ENCODE data around the gene GPS1. TPM values are rescaled to one million over a fixed set of nuclear protein-coding genes. Genes with fewer than 3 reads are reported as not detected.

Gene GPS1
- total RNA-seq, 1 experiment from 2014 or later, result 181 TPM

DNA sequence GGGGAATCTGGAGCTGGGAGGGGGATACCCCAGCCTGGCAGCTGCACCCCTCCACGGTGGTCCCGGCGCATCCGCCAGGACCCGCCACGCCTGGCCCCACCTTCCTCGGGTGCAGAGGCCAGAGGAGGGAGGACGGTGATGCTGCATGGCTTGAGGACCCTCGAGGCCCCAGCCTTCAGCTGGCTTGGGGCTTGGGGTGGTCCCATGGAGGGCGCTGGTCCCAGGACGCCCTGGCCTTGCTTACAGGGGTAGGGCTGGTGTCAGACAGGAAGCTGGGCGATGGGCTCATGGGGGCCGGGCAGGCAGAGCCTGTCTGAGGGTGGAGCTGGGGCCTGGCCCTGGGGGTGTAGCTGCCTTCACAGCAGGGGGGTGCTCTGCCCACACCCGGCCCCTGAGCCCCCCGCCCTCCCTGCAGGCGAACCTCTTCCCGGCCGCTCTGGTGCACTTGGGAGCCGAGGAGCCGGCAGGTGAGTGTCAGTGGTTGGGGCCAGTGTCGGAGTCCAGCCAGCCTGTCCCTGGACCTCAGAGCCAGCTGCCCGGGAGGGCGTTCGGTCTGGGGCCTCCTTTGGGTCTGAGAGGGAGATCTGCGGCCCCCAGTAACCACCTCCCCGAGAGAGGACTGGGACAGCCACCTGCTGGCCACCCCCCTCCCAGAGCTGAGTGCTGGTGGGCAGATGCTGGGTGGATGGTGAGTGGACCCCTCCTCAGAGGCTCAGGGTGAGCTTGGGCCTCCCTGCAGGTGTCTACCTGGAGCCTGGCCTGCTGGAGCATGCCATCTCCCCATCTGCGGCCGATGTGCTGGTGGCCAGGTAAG, 35.4 kb upstream of the GPS1 start (continued):
- no peak for TF ChIP-seq ELF4 (CRISPR knock-in tag; IDR thresholded peaks at IDR 0.05; ENCODE audit: low read depth)
- no peak for TF ChIP-seq EMX1 (CRISPR knock-in tag; IDR thresholded peaks at IDR 0.05)
- TF ChIP-seq ATF1 (CRISPR knock-in tag; IDR thresholded peaks at IDR 0.05), result no peak
- no peak for TF ChIP-seq ZNF263 (CRISPR knock-in tag; IDR thresholded peaks at IDR 0.05; ENCODE audit: low read depth)
- no peak for TF ChIP-seq ZNF671 (CRISPR knock-in tag; IDR thresholded peaks at IDR 0.05)
- no peak for TF ChIP-seq CBFB (CRISPR knock-in tag; IDR thresholded peaks at IDR 0.05; ENCODE audit: low read depth)
- no peak for TF ChIP-seq ARID4B (CRISPR knock-in tag; IDR thresholded peaks at IDR 0.05; ENCODE audit: borderline replicate concordance)
- TF ChIP-seq OVOL2 (CRISPR knock-in tag; IDR thresholded peaks at IDR 0.05; ENCODE audit: borderline replicate concordance), result no peak
- TF ChIP-seq, protein P1, sequence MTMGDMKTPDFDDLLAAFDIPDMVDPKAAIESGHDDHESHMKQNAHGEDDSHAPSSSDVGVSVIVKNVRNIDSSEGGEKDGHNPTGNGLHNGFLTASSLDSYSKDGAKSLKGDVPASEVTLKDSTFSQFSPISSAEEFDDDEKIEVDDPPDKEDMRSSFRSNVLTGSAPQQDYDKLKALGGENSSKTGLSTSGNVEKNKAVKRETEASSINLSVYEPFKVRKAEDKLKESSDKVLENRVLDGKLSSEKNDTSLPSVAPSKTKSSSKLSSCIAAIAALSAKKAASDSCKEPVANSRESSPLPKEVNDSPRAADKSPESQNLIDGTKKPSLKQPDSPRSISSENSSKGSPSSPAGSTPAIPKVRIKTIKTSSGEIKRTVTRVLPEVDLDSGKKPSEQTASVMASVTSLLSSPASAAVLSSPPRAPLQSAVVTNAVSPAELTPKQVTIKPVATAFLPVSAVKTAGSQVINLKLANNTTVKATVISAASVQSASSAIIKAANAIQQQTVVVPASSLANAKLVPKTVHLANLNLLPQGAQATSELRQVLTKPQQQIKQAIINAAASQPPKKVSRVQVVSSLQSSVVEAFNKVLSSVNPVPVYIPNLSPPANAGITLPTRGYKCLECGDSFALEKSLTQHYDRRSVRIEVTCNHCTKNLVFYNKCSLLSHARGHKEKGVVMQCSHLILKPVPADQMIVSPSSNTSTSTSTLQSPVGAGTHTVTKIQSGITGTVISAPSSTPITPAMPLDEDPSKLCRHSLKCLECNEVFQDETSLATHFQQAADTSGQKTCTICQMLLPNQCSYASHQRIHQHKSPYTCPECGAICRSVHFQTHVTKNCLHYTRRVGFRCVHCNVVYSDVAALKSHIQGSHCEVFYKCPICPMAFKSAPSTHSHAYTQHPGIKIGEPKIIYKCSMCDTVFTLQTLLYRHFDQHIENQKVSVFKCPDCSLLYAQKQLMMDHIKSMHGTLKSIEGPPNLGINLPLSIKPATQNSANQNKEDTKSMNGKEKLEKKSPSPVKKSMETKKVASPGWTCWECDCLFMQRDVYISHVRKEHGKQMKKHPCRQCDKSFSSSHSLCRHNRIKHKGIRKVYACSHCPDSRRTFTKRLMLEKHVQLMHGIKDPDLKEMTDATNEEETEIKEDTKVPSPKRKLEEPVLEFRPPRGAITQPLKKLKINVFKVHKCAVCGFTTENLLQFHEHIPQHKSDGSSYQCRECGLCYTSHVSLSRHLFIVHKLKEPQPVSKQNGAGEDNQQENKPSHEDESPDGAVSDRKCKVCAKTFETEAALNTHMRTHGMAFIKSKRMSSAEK (CRISPR knock-in tag; IDR thresholded peaks at IDR 0.05; ENCODE audit: borderline replicate concordance), result no peak
- TF ChIP-seq, protein P2, sequence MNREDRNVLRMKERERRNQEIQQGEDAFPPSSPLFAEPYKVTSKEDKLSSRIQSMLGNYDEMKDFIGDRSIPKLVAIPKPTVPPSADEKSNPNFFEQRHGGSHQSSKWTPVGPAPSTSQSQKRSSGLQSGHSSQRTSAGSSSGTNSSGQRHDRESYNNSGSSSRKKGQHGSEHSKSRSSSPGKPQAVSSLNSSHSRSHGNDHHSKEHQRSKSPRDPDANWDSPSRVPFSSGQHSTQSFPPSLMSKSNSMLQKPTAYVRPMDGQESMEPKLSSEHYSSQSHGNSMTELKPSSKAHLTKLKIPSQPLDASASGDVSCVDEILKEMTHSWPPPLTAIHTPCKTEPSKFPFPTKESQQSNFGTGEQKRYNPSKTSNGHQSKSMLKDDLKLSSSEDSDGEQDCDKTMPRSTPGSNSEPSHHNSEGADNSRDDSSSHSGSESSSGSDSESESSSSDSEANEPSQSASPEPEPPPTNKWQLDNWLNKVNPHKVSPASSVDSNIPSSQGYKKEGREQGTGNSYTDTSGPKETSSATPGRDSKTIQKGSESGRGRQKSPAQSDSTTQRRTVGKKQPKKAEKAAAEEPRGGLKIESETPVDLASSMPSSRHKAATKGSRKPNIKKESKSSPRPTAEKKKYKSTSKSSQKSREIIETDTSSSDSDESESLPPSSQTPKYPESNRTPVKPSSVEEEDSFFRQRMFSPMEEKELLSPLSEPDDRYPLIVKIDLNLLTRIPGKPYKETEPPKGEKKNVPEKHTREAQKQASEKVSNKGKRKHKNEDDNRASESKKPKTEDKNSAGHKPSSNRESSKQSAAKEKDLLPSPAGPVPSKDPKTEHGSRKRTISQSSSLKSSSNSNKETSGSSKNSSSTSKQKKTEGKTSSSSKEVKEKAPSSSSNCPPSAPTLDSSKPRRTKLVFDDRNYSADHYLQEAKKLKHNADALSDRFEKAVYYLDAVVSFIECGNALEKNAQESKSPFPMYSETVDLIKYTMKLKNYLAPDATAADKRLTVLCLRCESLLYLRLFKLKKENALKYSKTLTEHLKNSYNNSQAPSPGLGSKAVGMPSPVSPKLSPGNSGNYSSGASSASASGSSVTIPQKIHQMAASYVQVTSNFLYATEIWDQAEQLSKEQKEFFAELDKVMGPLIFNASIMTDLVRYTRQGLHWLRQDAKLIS (CRISPR knock-in tag; IDR thresholded peaks at IDR 0.05; ENCODE audit: borderline replicate concordance), result no peak

GRCh38 chr17:82016875-82017459, 34.7 kb upstream of the GPS1 start:
- Mint-ChIP-seq H3K9me3 (no peaks in the 10 kb centered on the region), H3K36me3 (no peaks in the 10 kb centered on the region; the same call in 1 of the 2 replicates), H3K4me1 (peaks cover 5% of the 10 kb centered on the region), H3K4me3 (no peak overlapping the region), H3K27ac (no peak overlapping the region), H3K27me3 (ENCODE audit: low read depth) (no peaks in the 10 kb centered on the region)
- CTCF ChIA-PET, result interaction anchor here (1.0 to 8.8 kb wide), 5 partner anchors 14 to 57 kb away, joined by 3 to 119 read pairs (median 6); partner anchors contain the start of genes DCXR and RAC3
- no peak for DNase-seq (ENCODE audit: low spot score)
- ATAC-seq, result no peak
- POLR2A ChIA-PET, result no interaction called here
- TF ChIP-seq ZNF671 (CRISPR knock-in tag; IDR thresholded peaks at IDR 0.05) (no peak), NFE2L1 (CRISPR knock-in tag; IDR thresholded peaks at IDR 0.05) (no peak), ZNF232 (CRISPR knock-in tag; IDR thresholded peaks at IDR 0.05) (no peak), USF1 (CRISPR knock-in tag; IDR thresholded peaks at IDR 0.05) (no peak)
- TF ChIP-seq, protein P3, sequence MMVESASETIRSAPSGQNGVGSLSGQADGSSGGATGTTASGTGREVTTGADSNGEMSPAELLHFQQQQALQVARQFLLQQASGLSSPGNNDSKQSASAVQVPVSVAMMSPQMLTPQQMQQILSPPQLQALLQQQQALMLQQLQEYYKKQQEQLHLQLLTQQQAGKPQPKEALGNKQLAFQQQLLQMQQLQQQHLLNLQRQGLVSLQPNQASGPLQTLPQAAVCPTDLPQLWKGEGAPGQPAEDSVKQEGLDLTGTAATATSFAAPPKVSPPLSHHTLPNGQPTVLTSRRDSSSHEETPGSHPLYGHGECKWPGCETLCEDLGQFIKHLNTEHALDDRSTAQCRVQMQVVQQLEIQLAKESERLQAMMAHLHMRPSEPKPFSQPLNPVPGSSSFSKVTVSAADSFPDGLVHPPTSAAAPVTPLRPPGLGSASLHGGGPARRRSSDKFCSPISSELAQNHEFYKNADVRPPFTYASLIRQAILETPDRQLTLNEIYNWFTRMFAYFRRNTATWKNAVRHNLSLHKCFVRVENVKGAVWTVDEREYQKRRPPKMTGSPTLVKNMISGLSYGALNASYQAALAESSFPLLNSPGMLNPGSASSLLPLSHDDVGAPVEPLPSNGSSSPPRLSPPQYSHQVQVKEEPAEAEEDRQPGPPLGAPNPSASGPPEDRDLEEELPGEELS (CRISPR knock-in tag; IDR thresholded peaks at IDR 0.05), result no peak
- TF ChIP-seq, protein P4, sequence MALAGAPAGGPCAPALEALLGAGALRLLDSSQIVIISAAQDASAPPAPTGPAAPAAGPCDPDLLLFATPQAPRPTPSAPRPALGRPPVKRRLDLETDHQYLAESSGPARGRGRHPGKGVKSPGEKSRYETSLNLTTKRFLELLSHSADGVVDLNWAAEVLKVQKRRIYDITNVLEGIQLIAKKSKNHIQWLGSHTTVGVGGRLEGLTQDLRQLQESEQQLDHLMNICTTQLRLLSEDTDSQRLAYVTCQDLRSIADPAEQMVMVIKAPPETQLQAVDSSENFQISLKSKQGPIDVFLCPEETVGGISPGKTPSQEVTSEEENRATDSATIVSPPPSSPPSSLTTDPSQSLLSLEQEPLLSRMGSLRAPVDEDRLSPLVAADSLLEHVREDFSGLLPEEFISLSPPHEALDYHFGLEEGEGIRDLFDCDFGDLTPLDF (CRISPR knock-in tag; IDR thresholded peaks at IDR 0.05), result no peak
